Brain microvascular endothelial cell (primary cell): ENCODE data around the gene MSI2.
A peak's percentile ranks its signal among the peaks of the same experiment; 100 is the strongest.

Experiments
- DNase-seq: peaks from one replicate; pipeline ENCODE4 v3.0.0-alpha.2; 2020
- H3K27ac ChIP-seq: fragments of 250-450 bp; sonication (Bioruptor Pico); 2 replicates; pipeline ENCODE4 v1.5.1; 2020; ENCODE audit warnings: mild to moderate bottlenecking, moderate library complexity
- H3K27me3 ChIP-seq: fragments of 250-450 bp; sonication (Bioruptor Pico); replicated peaks from 2 replicates; pipeline ENCODE4 v1.5.1; 2020; ENCODE audit warnings: mild to moderate bottlenecking
- H3K36me3 ChIP-seq: fragments of 250-450 bp; sonication (Bioruptor Pico); replicated peaks from 2 replicates; pipeline ENCODE4 v1.5.1; 2020; ENCODE audit warnings: mild to moderate bottlenecking
- H3K4me3 ChIP-seq: 2 replicates; pipeline ENCODE4 v1.5.1; 2011; ENCODE audit warnings: low read depth, mild to moderate bottlenecking, control low read depth, low read length, moderate library complexity
- in situ Hi-C: cut with HindIII; loops from 2 replicates; pipeline ENCODE4 v1.10.0; 2017; ENCODE audit warnings: low sequenced_read_pairs, low pct_ligation_motif_present
- TF ChIP-seq, protein P1 (sequence below): IDR thresholded peaks from 2 replicates; pipeline ENCODE4 v1.5.1; 2011; ENCODE audit warnings: low read depth, mild to moderate bottlenecking, moderate library complexity, low read length, control low read depth, inconsistent platforms; ENCODE audit errors: missing control alignments

MSI2 gene

GRCh38 chr17:57557834-57558681 lies 301.7 kb downstream of the MSI2 start:
- Histone ChIP-seq H3K36me3 (no peaks in the 10 kb centered on the region), H3K27ac (no peak overlapping the region), H3K4me3 (peak overlapping the region; percentile 17), H3K27me3 (no peaks in the 10 kb centered on the region)
- in situ Hi-C loops, result no loop called here
- peak; percentile 78 for DNase-seq
- TF ChIP-seq, protein P1, sequence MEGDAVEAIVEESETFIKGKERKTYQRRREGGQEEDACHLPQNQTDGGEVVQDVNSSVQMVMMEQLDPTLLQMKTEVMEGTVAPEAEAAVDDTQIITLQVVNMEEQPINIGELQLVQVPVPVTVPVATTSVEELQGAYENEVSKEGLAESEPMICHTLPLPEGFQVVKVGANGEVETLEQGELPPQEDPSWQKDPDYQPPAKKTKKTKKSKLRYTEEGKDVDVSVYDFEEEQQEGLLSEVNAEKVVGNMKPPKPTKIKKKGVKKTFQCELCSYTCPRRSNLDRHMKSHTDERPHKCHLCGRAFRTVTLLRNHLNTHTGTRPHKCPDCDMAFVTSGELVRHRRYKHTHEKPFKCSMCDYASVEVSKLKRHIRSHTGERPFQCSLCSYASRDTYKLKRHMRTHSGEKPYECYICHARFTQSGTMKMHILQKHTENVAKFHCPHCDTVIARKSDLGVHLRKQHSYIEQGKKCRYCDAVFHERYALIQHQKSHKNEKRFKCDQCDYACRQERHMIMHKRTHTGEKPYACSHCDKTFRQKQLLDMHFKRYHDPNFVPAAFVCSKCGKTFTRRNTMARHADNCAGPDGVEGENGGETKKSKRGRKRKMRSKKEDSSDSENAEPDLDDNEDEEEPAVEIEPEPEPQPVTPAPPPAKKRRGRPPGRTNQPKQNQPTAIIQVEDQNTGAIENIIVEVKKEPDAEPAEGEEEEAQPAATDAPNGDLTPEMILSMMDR, result no peak

DNA sequence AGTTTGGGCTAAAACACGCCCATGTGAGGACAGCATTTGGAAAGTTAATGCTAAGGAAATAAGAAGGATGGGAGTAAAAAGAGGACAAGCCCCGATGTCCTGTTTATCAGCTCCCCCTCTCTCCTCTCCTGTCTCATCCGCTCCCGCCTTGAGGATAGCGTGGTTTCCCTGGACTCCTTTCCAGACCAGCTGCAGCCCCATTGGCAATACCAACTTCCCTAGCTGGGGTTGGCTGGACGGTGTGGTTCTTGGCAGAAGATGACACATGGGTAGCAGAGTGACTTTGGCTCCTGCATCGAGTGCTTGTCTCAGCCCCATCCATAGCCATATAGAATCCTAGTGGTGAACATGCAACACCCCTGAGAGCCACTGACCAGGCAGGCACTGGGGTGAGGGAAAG lies 302.9 kb downstream of the MSI2 start:
- in situ Hi-C loops, result no loop called here
- Histone ChIP-seq H3K27ac (no peak overlapping the region), H3K27me3 (no peaks in the 10 kb centered on the region), H3K36me3 (no peaks in the 10 kb centered on the region), H3K4me3 (no peak overlapping the region)
- TF ChIP-seq, protein P1, result no peak
- DNase-seq, result no peak

DNA sequence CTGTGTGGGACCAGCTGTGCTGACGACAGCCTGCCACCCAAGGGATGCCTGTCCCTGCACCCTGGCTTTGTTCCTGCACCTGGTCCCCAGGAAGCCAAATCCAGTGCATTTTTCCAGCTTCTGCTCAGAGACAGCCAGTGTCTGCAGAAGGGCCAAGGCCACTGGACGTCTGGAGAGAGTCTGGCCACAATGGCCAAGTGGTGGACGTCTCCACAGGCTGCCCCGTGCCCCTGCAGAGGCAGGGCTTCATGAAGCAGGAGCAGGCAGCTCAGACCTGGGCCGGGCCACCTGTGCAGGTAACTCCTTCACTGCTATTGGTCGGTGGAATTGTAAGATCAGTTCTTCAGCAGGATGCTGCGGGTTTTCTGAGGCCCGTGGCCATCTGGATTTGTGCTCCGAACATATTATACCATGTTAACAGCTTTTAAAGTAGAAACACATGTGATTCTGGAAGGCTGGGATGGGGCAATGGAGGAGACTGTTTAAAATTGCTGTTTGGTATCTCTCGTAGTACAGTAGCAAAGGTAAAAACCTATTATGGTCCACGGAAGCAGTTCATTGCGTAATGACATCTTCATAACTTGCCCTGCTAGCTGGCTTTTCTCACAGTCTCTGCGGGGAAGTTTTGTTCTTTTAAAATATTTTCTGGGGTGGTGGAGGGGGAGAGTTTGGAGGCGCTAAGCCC lies 303.5 kb downstream of the MSI2 start:
- no peak overlapping the region for H3K4me3 ChIP-seq
- DNase-seq, result no peak
- TF ChIP-seq, protein P1, result no peak
- H3K36me3 ChIP-seq, result no peaks in the 10 kb centered on the region
- H3K27ac ChIP-seq, result no peak overlapping the region
- in situ Hi-C loops, result no loop called here
- no peaks in the 10 kb centered on the region for H3K27me3 ChIP-seq

DNA sequence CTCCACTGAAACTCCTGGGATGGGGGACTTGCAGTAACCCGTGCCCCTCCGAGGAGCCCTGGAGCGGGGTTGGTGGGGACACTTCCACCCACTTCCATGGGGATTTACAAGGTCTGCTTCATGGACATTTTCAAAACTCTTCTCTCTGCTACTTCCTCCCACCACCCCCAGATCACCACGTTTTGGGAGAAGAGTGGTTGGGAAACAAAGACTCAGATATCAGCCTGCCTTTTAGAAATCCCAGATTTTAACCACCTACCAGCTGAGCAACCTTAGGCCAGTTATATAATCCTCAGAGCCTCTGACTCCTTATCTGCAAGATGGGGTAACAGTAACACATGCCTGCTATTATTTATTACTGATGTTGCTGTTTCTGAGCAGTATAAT lies 304.0 kb downstream of the MSI2 start:
- no peak for DNase-seq
- TF ChIP-seq, protein P1, result no peak
- Histone ChIP-seq H3K36me3 (no peaks in the 10 kb centered on the region), H3K4me3 (no peak overlapping the region), H3K27ac (no peak overlapping the region), H3K27me3 (no peaks in the 10 kb centered on the region)
- in situ Hi-C loops, result no loop called here

DNA sequence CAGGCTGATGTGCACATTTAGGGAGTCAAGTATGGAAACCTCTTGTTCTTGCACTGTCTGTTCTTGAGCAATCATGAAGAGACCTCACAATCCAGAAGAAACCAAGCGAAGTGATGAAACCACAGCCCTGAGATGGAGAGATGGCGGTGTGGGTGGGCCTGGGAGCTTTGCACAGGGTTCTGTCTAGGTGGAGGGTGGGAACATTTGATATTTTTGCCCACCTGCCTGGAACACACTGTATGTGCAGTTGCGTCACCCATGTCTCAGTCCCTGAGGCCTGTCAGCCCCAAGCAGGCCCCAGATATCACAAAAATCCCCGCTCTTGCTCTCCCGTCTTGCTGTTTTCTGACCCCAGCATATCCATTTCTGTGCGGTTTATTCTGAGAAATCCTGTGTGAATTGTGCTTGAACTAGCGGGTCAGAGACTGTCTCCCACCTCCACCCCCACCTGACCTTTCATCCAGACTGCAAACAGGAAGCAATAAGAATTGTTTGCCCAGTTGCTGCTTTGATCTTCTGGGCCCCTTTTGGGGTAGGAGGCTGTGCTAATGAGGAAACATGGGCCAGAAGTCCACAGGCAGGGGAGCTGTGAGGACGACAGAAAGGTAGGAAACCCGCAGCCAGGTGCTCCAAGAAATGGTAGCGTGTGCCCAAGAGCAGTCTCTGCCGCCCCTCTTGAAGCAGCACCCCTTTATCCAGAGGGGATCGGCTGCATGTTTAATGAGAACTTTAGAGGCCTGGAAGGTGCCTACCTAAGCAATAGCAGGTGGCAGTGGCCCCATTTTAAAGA lies 304.9 kb downstream of the MSI2 start:
- TF ChIP-seq, protein P1, result no peak
- no peak for DNase-seq
- no peak overlapping the region for H3K27ac ChIP-seq

More for the DNA sequence above, 304.9 kb downstream of the MSI2 start:
- no peak overlapping the region for H3K4me3 ChIP-seq
- H3K36me3 ChIP-seq, result no peaks in the 10 kb centered on the region
- in situ Hi-C loops, result no loop called here
- H3K27me3 ChIP-seq, result no peaks in the 10 kb centered on the region
